Peyer's patch (tissue), 4 donors: Measurements from ENCODE around the gene AAGAB. TPM values are rescaled to one million over a fixed set of nuclear protein-coding genes. Genes with fewer than 3 reads are reported as not detected.

Experiments used
- DNase-seq, 3 donors: peaks; one replicate each; pipeline ENCODE4 v3.0.0-alpha.2; 2017 to 2019
- H3K27ac ChIP-seq, 4 donors: fragments of 200-600 bp; sonication (generic); one replicate each; pipeline ENCODE4 v1.5.1; 2016 to 2019
- H3K27me3 ChIP-seq, 2 donors: fragments of 200-600 bp; sonication (generic); one replicate each; pipeline ENCODE4 v1.5.1; 2019
- H3K36me3 ChIP-seq, 3 donors: fragments of 200-600 bp; sonication (generic); one replicate each; pipeline ENCODE4 v1.5.1; 2016 to 2019
- H3K4me1 ChIP-seq, 4 donors: fragments of 200-600 bp; sonication (generic); one replicate each; pipeline ENCODE4 v1.5.1; 2016 to 2019
- H3K4me3 ChIP-seq, 4 donors: fragments of 200-600 bp; sonication (generic); 1 replicate in 3 of 4; 2 replicates in 1 of 4; pipeline ENCODE4 v1.5.1; 2016 to 2019; ENCODE audit warnings: mild to moderate bottlenecking in 1 of 4
- H3K9me3 ChIP-seq, 4 donors: fragments of 200-600 bp; sonication (generic); one replicate each; pipeline ENCODE4 v1.5.1; 2016 to 2019; ENCODE audit warnings: mild to moderate bottlenecking in 1 of 4
- POLR2A ChIP-seq, 2 donors: fragments of 450-650 bp; IDR thresholded peaks; one replicate each; pipeline ENCODE4 v1.5.1; 2017; ENCODE audit warnings: antibody characterized with exemption in 2 of 2, mild to moderate bottlenecking in 2 of 2, moderate library complexity in 2 of 2
- total RNA-seq, 4 donors: library from RNA; depleted of rRNA; stranded (reverse); fragments of >200 nt; gene quantifications; one replicate each; pipeline ENCODE4 v1.1.0, GENCODE V29; 2016
- TF ChIP-seq, protein P1 (sequence below), 6 experiments: fragments of 450-650 bp in 4 of 6; fragments of 200-600 bp in 2 of 6; sonication (generic) in 1 of 6; IDR thresholded peaks; one replicate each; pipeline ENCODE4 v1.5.1; 2017 to 2019; ENCODE audit warnings: antibody characterized with exemption in 6 of 6, mild to moderate bottlenecking in 3 of 6, moderate library complexity in 1 of 6

Gene AAGAB
- total RNA-seq, 4 donors from 2014 or later: 27.5 to 54.5 (median 42.8) TPM

GRCh38 chr15:67161412-67161811, 93.0 kb downstream of the AAGAB start:
- peak in 1 of 3 donors; percentile 17 for DNase-seq
- Histone ChIP-seq H3K27ac (peak overlapping the region in 2 of 4 donors; percentile 50 to 62), H3K36me3 (peaks cover 0 to 21% (median 0%) of the 10 kb centered on the region in 3 donors), H3K4me3 (no peak overlapping the region), H3K4me1 (peaks cover 0 to 27% (median 0%) of the 10 kb centered on the region in 4 donors), H3K27me3 (no peaks in the 10 kb centered on the region), H3K9me3 (no peaks in the 10 kb centered on the region)
- TF ChIP-seq, protein P1, sequence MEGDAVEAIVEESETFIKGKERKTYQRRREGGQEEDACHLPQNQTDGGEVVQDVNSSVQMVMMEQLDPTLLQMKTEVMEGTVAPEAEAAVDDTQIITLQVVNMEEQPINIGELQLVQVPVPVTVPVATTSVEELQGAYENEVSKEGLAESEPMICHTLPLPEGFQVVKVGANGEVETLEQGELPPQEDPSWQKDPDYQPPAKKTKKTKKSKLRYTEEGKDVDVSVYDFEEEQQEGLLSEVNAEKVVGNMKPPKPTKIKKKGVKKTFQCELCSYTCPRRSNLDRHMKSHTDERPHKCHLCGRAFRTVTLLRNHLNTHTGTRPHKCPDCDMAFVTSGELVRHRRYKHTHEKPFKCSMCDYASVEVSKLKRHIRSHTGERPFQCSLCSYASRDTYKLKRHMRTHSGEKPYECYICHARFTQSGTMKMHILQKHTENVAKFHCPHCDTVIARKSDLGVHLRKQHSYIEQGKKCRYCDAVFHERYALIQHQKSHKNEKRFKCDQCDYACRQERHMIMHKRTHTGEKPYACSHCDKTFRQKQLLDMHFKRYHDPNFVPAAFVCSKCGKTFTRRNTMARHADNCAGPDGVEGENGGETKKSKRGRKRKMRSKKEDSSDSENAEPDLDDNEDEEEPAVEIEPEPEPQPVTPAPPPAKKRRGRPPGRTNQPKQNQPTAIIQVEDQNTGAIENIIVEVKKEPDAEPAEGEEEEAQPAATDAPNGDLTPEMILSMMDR (IDR thresholded peaks at IDR 0.05): no peak
- no peak for TF ChIP-seq POLR2A (IDR thresholded peaks at IDR 0.05)

- no peak overlapping the region for H3K4me3 ChIP-seq
- H3K27ac ChIP-seq: peak overlapping the region in 1 of 4 donors; percentile 8
- DNase-seq: peak in 1 of 3 donors; percentile 44
- H3K36me3 ChIP-seq: peaks cover 0 to 4% (median 0%) of the 10 kb centered on the region in 3 donors
- no peaks in the 10 kb centered on the region for H3K27me3 ChIP-seq
- H3K4me1 ChIP-seq: peaks cover 0 to 27% (median 0%) of the 10 kb centered on the region in 4 donors
- H3K9me3 ChIP-seq: no peaks in the 10 kb centered on the region
- TF ChIP-seq POLR2A (IDR thresholded peaks at IDR 0.05): no peak
- TF ChIP-seq, protein P1 (IDR thresholded peaks at IDR 0.05): no peak
Observed at GRCh38 chr15:67158367-67158766, 96.1 kb downstream of the AAGAB start.

DNA sequence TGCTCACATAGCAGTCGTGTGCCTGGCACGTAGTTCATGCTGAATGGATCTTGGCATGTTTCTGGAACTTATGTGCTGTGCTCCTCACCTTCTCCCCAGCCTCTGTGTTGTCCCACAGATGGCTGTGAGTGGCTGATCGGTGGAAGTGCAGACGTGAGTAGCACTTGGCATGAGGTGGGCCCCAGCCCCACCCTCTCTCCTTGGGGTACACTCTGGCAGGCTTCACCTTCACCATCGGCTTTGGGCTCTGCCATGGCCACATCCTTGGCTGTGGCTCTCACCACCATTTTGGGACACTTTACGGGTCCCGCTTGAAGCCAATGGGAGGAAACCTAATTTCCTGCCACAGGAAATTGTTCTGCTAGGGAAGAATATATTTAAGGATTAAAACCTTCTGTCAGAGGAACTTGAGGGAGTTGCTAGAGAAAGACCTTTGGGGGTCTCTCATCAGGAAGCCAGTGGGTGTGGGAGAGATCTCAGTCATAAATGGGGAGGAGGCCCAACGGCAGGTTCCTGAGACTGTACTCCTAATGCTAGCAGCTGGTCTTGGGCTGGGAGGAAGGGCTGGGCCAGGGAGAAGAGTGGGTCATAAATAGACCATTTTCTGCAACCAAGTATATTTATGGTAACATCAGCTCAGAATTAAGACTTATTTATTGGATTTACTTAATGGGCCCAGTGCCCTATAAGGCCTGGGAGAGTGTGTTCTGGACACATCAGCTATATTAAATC, 96.8 kb downstream of the AAGAB start:
- H3K27ac ChIP-seq: peak overlapping the region in 2 of 4 donors; percentile 3 to 8
- H3K4me3 ChIP-seq: no peak overlapping the region
- H3K36me3 ChIP-seq: peaks cover 0 to 4% (median 0%) of the 10 kb centered on the region in 3 donors
- H3K9me3 ChIP-seq: no peaks in the 10 kb centered on the region
- H3K27me3 ChIP-seq: no peaks in the 10 kb centered on the region
- no peak for TF ChIP-seq POLR2A (IDR thresholded peaks at IDR 0.05)
- TF ChIP-seq, protein P1 (IDR thresholded peaks at IDR 0.05): no peak
- peaks cover 0 to 27% (median 0%) of the 10 kb centered on the region in 4 donors for H3K4me1 ChIP-seq
- DNase-seq: no peak

DNA sequence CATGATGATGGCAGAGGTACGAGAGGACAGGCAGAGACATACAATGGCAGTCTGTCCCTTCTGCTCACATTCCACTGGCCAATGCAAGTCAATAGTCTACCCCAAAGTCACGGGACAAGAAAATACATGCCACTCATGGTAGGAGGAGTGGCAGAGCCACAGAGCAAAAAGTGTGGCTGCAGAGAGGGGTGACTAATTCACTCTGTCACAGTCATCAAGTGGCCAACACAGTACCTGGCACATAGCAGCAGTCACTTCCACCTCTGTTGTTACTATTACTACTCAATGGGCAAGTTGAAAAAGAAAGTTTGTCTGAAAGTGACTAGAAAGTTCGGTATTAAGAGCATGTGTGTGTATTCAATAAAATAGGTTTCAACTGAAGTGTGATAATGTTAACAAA, 97.6 kb downstream of the AAGAB start:
- Histone ChIP-seq H3K36me3 (peaks cover 0 to 4% (median 0%) of the 10 kb centered on the region in 3 donors), H3K4me3 (no peak overlapping the region), H3K9me3 (no peaks in the 10 kb centered on the region), H3K4me1 (peaks cover 0 to 23% (median 0%) of the 10 kb centered on the region in 4 donors), H3K27ac (no peak overlapping the region), H3K27me3 (no peaks in the 10 kb centered on the region)
- TF ChIP-seq, protein P1 (IDR thresholded peaks at IDR 0.05): no peak
- no peak for TF ChIP-seq POLR2A (IDR thresholded peaks at IDR 0.05)
- peak in 1 of 3 donors; percentile 25 for DNase-seq

DNA sequence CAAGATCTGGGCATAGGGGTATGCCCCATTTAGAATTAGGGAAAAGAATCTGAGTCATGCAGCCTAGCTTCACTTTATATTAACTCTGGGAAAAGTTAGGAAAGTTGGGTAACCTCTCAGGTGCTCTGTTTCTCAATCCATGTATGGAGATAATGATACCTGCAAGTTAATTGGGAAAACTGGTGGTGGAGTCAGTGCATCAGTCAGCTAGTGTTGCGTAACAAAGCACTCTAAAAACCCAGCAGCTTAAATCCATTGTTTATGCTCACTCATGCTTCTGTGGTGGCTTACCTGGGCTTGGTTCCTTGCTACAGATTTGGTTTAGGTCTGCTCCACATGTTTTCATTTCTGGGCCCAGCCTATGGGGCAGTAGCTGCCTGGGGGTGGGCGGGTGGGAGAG, 98.0 kb downstream of the AAGAB start:
- no peak for DNase-seq
- H3K4me3 ChIP-seq: no peak overlapping the region
- peaks cover 0 to 4% (median 0%) of the 10 kb centered on the region in 3 donors for H3K36me3 ChIP-seq
- H3K27me3 ChIP-seq: no peaks in the 10 kb centered on the region
- H3K27ac ChIP-seq: no peak overlapping the region
- peaks cover 0 to 19% (median 0%) of the 10 kb centered on the region in 4 donors for H3K4me1 ChIP-seq
- no peak for TF ChIP-seq POLR2A (IDR thresholded peaks at IDR 0.05)
- TF ChIP-seq, protein P1 (IDR thresholded peaks at IDR 0.05): no peak
- no peaks in the 10 kb centered on the region for H3K9me3 ChIP-seq
